Mononuclear cell (primary cell): ENCODE results near the gene IRX5. TPM values are rescaled to one million over a fixed set of nuclear protein-coding genes. Genes with fewer than 3 reads are reported as not detected.

Experiments
- H3K27me3 ChIP-seq: 2 replicates; pipeline ENCODE4 v1.6.0; 2011; ENCODE audit warnings: low read length, control low read depth; ENCODE audit not compliant: insufficient read depth
- H3K4me1 ChIP-seq: 2 replicates; pipeline ENCODE4 v1.5.1; 2011; ENCODE audit warnings: mild to moderate bottlenecking, low read length, control low read depth; ENCODE audit not compliant: insufficient read depth
- H3K4me3 ChIP-seq: 2 replicates; pipeline ENCODE4 v1.5.1; 2011; ENCODE audit warnings: mild to moderate bottlenecking, low read length, moderate library complexity
- H3K9me3 ChIP-seq: 2 replicates; pipeline ENCODE4 v1.5.1; 2011; ENCODE audit warnings: low read depth, mild to moderate bottlenecking, control low read depth, low read length
- total RNA-seq: library from RNA; depleted of rRNA; stranded (reverse); fragments of >200 nt; gene quantifications from one replicate; pipeline ENCODE4 v1.2.3, GENCODE V29; 2012

Gene IRX5
- total RNA-seq, 1 donor: 0.21 TPM

GRCh38 chr16:54936201-54936978 lies 5.7 kb downstream of the IRX5 start:
- Histone ChIP-seq H3K4me1 (peaks cover 26% of the 10 kb centered on the region), H3K4me3 (no peak overlapping the region), H3K27me3 (peaks cover 98% of the 10 kb centered on the region), H3K9me3 (no peaks in the 10 kb centered on the region)

GRCh38 chr16:54936979-54937670 lies 6.5 kb downstream of the IRX5 start:
- Histone ChIP-seq H3K9me3 (no peaks in the 10 kb centered on the region), H3K4me3 (no peak overlapping the region), H3K4me1 (peaks cover 19% of the 10 kb centered on the region), H3K27me3 (peaks cover 96% of the 10 kb centered on the region)

GRCh38 chr16:54937671-54938211 lies 7.1 kb downstream of the IRX5 start:
- H3K27me3 ChIP-seq: peaks cover 96% of the 10 kb centered on the region
- no peak overlapping the region for H3K4me3 ChIP-seq
- H3K9me3 ChIP-seq: no peaks in the 10 kb centered on the region
- H3K4me1 ChIP-seq: peaks cover 18% of the 10 kb centered on the region

GRCh38 chr16:54938212-54939028 lies 7.8 kb downstream of the IRX5 start:
- Histone ChIP-seq H3K4me3 (no peak overlapping the region), H3K27me3 (peaks cover 95% of the 10 kb centered on the region), H3K4me1 (peaks cover 18% of the 10 kb centered on the region), H3K9me3 (no peaks in the 10 kb centered on the region)

GRCh38 chr16:54939029-54939346 lies 8.3 kb downstream of the IRX5 start:
- Histone ChIP-seq H3K27me3 (peaks cover 90% of the 10 kb centered on the region), H3K4me1 (peaks cover 18% of the 10 kb centered on the region), H3K4me3 (no peak overlapping the region), H3K9me3 (no peaks in the 10 kb centered on the region)

GRCh38 chr16:54939510-54940278 lies 9.0 kb downstream of the IRX5 start:
- Histone ChIP-seq H3K4me3 (no peak overlapping the region), H3K9me3 (no peaks in the 10 kb centered on the region), H3K27me3 (peaks cover 85% of the 10 kb centered on the region), H3K4me1 (peaks cover 18% of the 10 kb centered on the region)

GRCh38 chr16:54940279-54940604 lies 9.6 kb downstream of the IRX5 start:
- H3K4me1 ChIP-seq: peaks cover 18% of the 10 kb centered on the region
- H3K27me3 ChIP-seq: peaks cover 80% of the 10 kb centered on the region
- no peaks in the 10 kb centered on the region for H3K9me3 ChIP-seq
- no peak overlapping the region for H3K4me3 ChIP-seq

GRCh38 chr16:54942353-54942943 lies 11.8 kb downstream of the IRX5 start:
- Histone ChIP-seq H3K4me3 (no peak overlapping the region), H3K4me1 (peaks cover 12% of the 10 kb centered on the region), H3K27me3 (peaks cover 68% of the 10 kb centered on the region), H3K9me3 (no peaks in the 10 kb centered on the region)

GRCh38 chr16:54944002-54944401 lies 13.3 kb downstream of the IRX5 start:
- peaks cover 53% of the 10 kb centered on the region for H3K27me3 ChIP-seq
- H3K9me3 ChIP-seq: no peaks in the 10 kb centered on the region
- no peak overlapping the region for H3K4me3 ChIP-seq
- no peaks in the 10 kb centered on the region for H3K4me1 ChIP-seq

GRCh38 chr16:54945063-54945462 lies 14.4 kb downstream of the IRX5 start:
- Histone ChIP-seq H3K27me3 (peaks cover 42% of the 10 kb centered on the region), H3K4me1 (no peaks in the 10 kb centered on the region), H3K4me3 (no peak overlapping the region), H3K9me3 (no peaks in the 10 kb centered on the region)

GRCh38 chr16:54946909-54947308 lies 16.2 kb downstream of the IRX5 start:
- no peaks in the 10 kb centered on the region for H3K9me3 ChIP-seq
- H3K4me1 ChIP-seq: no peaks in the 10 kb centered on the region
- no peak overlapping the region for H3K4me3 ChIP-seq
- H3K27me3 ChIP-seq: peaks cover 25% of the 10 kb centered on the region

- Histone ChIP-seq H3K9me3 (no peaks in the 10 kb centered on the region), H3K4me1 (no peaks in the 10 kb centered on the region), H3K27me3 (peaks cover 18% of the 10 kb centered on the region), H3K4me3 (no peak overlapping the region)
Measured at GRCh38 chr16:54947616-54948015, 17.0 kb downstream of the IRX5 start.

- no peaks in the 10 kb centered on the region for H3K27me3 ChIP-seq
- H3K4me3 ChIP-seq: no peak overlapping the region
- H3K4me1 ChIP-seq: no peaks in the 10 kb centered on the region
- H3K9me3 ChIP-seq: no peaks in the 10 kb centered on the region
Measured at GRCh38 chr16:54952195-54952594, 21.5 kb downstream of the IRX5 start.

- Histone ChIP-seq H3K4me1 (no peaks in the 10 kb centered on the region), H3K27me3 (no peaks in the 10 kb centered on the region), H3K9me3 (no peaks in the 10 kb centered on the region), H3K4me3 (no peak overlapping the region)
Measured at GRCh38 chr16:54953461-54953860, 22.8 kb downstream of the IRX5 start.
